ENCODE data around the gene FFAR2. TPM values are rescaled to one million over a fixed set of nuclear protein-coding genes. Genes with fewer than 3 reads are reported as not detected.
A peak's percentile ranks its signal among the peaks of the same experiment; 100 is the strongest.

Gene FFAR2
- total and polyA plus RNA-seq, 9 of the 15 experiments (the other 6 are each of a cell fraction or from before 2014, with no cell fraction given), result not detected

- TF ChIP-seq E4F1 (CRISPR knock-in tag; IDR thresholded peaks at IDR 0.05; ENCODE audit: borderline replicate concordance) (no peak), MECOM (CRISPR knock-in tag; IDR thresholded peaks at IDR 0.05) (no peak), TCF3 (CRISPR knock-in tag; IDR thresholded peaks at IDR 0.05) (peak; percentile 66), BRCA1 (IDR thresholded peaks at IDR 0.05) (no peak), BRCA1 (CRISPR knock-in tag; IDR thresholded peaks at IDR 0.05) (no peak), SREBF2 (CRISPR knock-in tag; IDR thresholded peaks at IDR 0.05) (no peak), HOXB6 (CRISPR knock-in tag; IDR thresholded peaks at IDR 0.05; ENCODE audit: borderline replicate concordance) (no peak), SAFB2 (IDR thresholded peaks at IDR 0.05; ENCODE audit: borderline replicate concordance, low read depth, low read length, severe bottlenecking) (no peak), ELF1 (tag; IDR thresholded peaks at IDR 0.05) (no peak), ZBTB34 (CRISPR knock-in tag; IDR thresholded peaks at IDR 0.05) (no peak), GTF2E2 (tag; IDR thresholded peaks at IDR 0.05) (no peak), ZNF431 (CRISPR knock-in tag; IDR thresholded peaks at IDR 0.05) (no peak), IRF2 (CRISPR knock-in tag; IDR thresholded peaks at IDR 0.05) (no peak), CBFA2T3 (IDR thresholded peaks at IDR 0.05) (peak; percentile 38), CBFA2T2 (conservative IDR thresholded peaks at IDR 0.05) (0 out of 2 replicates have a peak, but pooled peaks have one; percentile 11), ZNF311 (CRISPR knock-in tag; IDR thresholded peaks at IDR 0.05) (no peak), HLTF (IDR thresholded peaks at IDR 0.05) (no peak), RBM39 (optimal IDR thresholded peaks at IDR 0.05; ENCODE audit: low read depth, low read length) (no peak)
Observed at GRCh38 chr19:35498984-35499527, 51.0 kb downstream of the FFAR2 start (continued).
